ENCODE data around the gene ZP1.

ZP1 gene

GRCh38 chr11:60844045-60844869 lies 23.1 kb upstream of the ZP1 start:
- DNase-seq = no peak

GRCh38 chr11:60844870-60845221 lies 22.5 kb upstream of the ZP1 start:
- DNase-seq = no peak

- DNase-seq = no peak
Observed at GRCh38 chr11:60845338-60845737, 22.0 kb upstream of the ZP1 start.

- no peak for DNase-seq
Observed at GRCh38 chr11:60847281-60847680, 20.1 kb upstream of the ZP1 start.

- no peak for DNase-seq
Observed at GRCh38 chr11:60847896-60848295, 19.4 kb upstream of the ZP1 start.

- DNase-seq = no peak
Observed at GRCh38 chr11:60848714-60849151, 18.6 kb upstream of the ZP1 start.

GRCh38 chr11:60849641-60850520 lies 17.5 kb upstream of the ZP1 start:
- no peak for DNase-seq

GRCh38 chr11:60851327-60852104 lies 15.8 kb upstream of the ZP1 start:
- no peak for DNase-seq

GRCh38 chr11:60852117-60852981 lies 15.0 kb upstream of the ZP1 start:
- DNase-seq = no peak

- DNase-seq = no peak
Observed at GRCh38 chr11:60852982-60853950, 14.1 kb upstream of the ZP1 start.

GRCh38 chr11:60854140-60854846 lies 13.0 kb upstream of the ZP1 start:
- no peak for DNase-seq

GRCh38 chr11:60854847-60855725 lies 12.3 kb upstream of the ZP1 start:
- DNase-seq = no peak

- no peak for DNase-seq
Observed at GRCh38 chr11:60855726-60856633, 11.4 kb upstream of the ZP1 start, which contains the start of gene PTGDR2. TSS of gene PTGDR2 (minus strand) at chr11:60855950. CDS start at chr11:60853722, 2,228 bp downstream.

GRCh38 chr11:60857378-60858232 lies 9.7 kb upstream of the ZP1 start:
- no peak for DNase-seq

GRCh38 chr11:60858236-60858635 lies 9.1 kb upstream of the ZP1 start:
- no peak for DNase-seq

GRCh38 chr11:60858731-60859464 lies 8.4 kb upstream of the ZP1 start:
- DNase-seq = no peak
